T-cell (primary cell): ENCODE measurements around the gene SYCP2. TPM values are rescaled to one million over a fixed set of nuclear protein-coding genes. Genes with fewer than 3 reads are reported as not detected.
"Not testable (repeated sequence)": the region's sequence is repeated elsewhere in the genome, so short reads cannot be mapped to it uniquely, and the experiment has no call there.

Experiments
- ATAC-seq, 4 experiments: fragments of 200-7000 bp in 3 of 4; fragments of 150-1000 bp in 1 of 4; cut with Tn5 transposase; replicated peaks in 1 of 4; 1 replicate in 3 of 4; 2 replicates in 1 of 4; pipeline ENCODE4 v1.10.0; 2021; ENCODE audit warnings: moderate library complexity in 3 of 4, mild to moderate bottlenecking in 2 of 4, moderate number of reproducible peaks in 1 of 4
- CTCF ChIA-PET, 2 donors: fragments of 300-600 bp; sonication (Branson Sonifier 250); formaldehyde crosslinking; loops; one replicate each; lab custom pipeline; 2022; ENCODE audit warnings: antibody characterized with exemption in 2 of 2; lab: Charles Lee
- POLR2A ChIA-PET, 2 donors: fragments of 300-600 bp; sonication (Branson Sonifier 250); formaldehyde crosslinking; loops; one replicate each; lab custom pipeline; 2022; ENCODE audit warnings: antibody characterized with exemption in 2 of 2; lab: Charles Lee
- DNase-seq, 35 experiments: peaks; one replicate each; pipeline versions ENCODE4 v3.0.0 to v3.0.0-alpha.2; 2013 to 2023
- H3K27ac ChIP-seq: one replicate; pipeline ENCODE4 v1.5.1; 2013; ENCODE audit warnings: low read length
- H3K27me3 ChIP-seq, 2 experiments: replicated peaks in 1 of 2; 1 replicate in 1 of 2; 2 replicates in 1 of 2; pipeline versions ENCODE4 v1.6.1 to v1.7.0; 2013; ENCODE audit warnings: low read length in 1 of 2, mixed read lengths in 1 of 2; ENCODE audit not compliant: control insufficient read depth in 2 of 2, insufficient read depth in 2 of 2; ENCODE audit errors: extremely low read depth in 1 of 2
- H3K36me3 ChIP-seq, 2 donors: 1 replicate in 1 of 2; 2 replicates in 1 of 2; pipeline versions ENCODE4 v1.6.1 to v1.7.0; 2013; ENCODE audit warnings: low read length in 1 of 2; ENCODE audit not compliant: control insufficient read depth in 2 of 2, insufficient read depth in 1 of 2; ENCODE audit errors: extremely low read depth in 1 of 2
- H3K4me1 ChIP-seq, 2 experiments: 1 replicate in 1 of 2; 2 replicates in 1 of 2; pipeline versions ENCODE4 v1.6.1 to v1.7.0; 2013; ENCODE audit warnings: low read length in 2 of 2, mixed read lengths in 1 of 2; ENCODE audit not compliant: insufficient read depth in 2 of 2, control insufficient read depth in 1 of 2; ENCODE audit errors: extremely low read depth in 1 of 2
- H3K4me3 ChIP-seq, 2 donors: 1 replicate in 1 of 2; 2 replicates in 1 of 2; pipeline versions ENCODE4 v1.5.1 to v1.7.0; 2013; ENCODE audit warnings: mild to moderate bottlenecking in 2 of 2, low read length in 1 of 2, moderate library complexity in 1 of 2; ENCODE audit not compliant: control insufficient read depth in 1 of 2; ENCODE audit errors: extremely low read depth in 1 of 2
- H3K9me3 ChIP-seq: 2 replicates; pipeline ENCODE4 v1.7.0; 2013
- H3K27ac Mint-ChIP-seq, 2 donors: one replicate each; pipeline ENCODE4 v1.8.0; 2020 to 2021; ENCODE audit warnings: mild to moderate bottlenecking in 2 of 2, mixed read lengths in 2 of 2
- H3K27me3 Mint-ChIP-seq, 2 donors: one replicate each; pipeline ENCODE4 v1.8.0; 2021 to 2022; ENCODE audit warnings: mixed read lengths in 2 of 2
- H3K36me3 Mint-ChIP-seq: one replicate; pipeline ENCODE4 v1.8.0; 2021; ENCODE audit warnings: mixed read lengths
- H3K4me1 Mint-ChIP-seq, 3 donors: one replicate each; pipeline ENCODE4 v1.8.0; 2020 to 2022; ENCODE audit warnings: mixed read lengths in 3 of 3, mild to moderate bottlenecking in 1 of 3
- H3K4me3 Mint-ChIP-seq, 3 donors: one replicate each; pipeline ENCODE4 v1.8.0; 2020 to 2022; ENCODE audit warnings: mild to moderate bottlenecking in 3 of 3, mixed read lengths in 3 of 3, moderate library complexity in 3 of 3
- H3K9me3 Mint-ChIP-seq, 3 donors: one replicate each; pipeline ENCODE4 v1.8.0; 2020 to 2022; ENCODE audit warnings: mixed read lengths in 3 of 3
- WGBS: methylation state at CpG from one replicate; pipeline ENCODE4 v1.1.5; 2013; ENCODE audit warnings: missing lambda C conversion rate; ENCODE audit not compliant: insufficient coverage; 5-methylcytosine and 5-hydroxymethylcytosine counted together
- total RNA-seq, 35 experiments: library from RNA in 6 of 35; stranded (reverse) in 6 of 35; fragments of 120-200 nt in 1 of 35; gene quantifications; one replicate each; pipeline versions ENCODE4 v1.2.1 to v1.2.4 and lab custom pipeline; 2013 to 2026

Gene SYCP2
- total RNA-seq, 5 donors from 2014 or later (not counting 1 experiment from before 2014, with no cell fraction given): 3.0 to 6.0 (median 3.8) TPM

GRCh38 chr20:59971428-59971827 lies 38.0 kb upstream of the SYCP2 start:
- Histone ChIP-seq H3K36me3 (no peaks in the 10 kb centered on the region), H3K4me1 (no peaks in the 10 kb centered on the region), H3K9me3 (no peaks in the 10 kb centered on the region), H3K4me3 (no peak overlapping the region), H3K27ac (no peak overlapping the region), H3K27me3 (no peaks in the 10 kb centered on the region)
- H3K4me3 Mint-ChIP-seq: no peak overlapping the region
- ATAC-seq: no peak
- H3K27me3 Mint-ChIP-seq: no peaks in the 10 kb centered on the region
- peaks cover 18% of the 10 kb centered on the region for H3K36me3 Mint-ChIP-seq
- WGBS: no CpG with 5 or more reads among the region's 1 CpG
- no peaks in the 10 kb centered on the region for H3K4me1 Mint-ChIP-seq
- no peak overlapping the region for H3K27ac Mint-ChIP-seq
- no peaks in the 10 kb centered on the region for H3K9me3 Mint-ChIP-seq
- CTCF ChIA-PET: no interaction called here
- no peak for DNase-seq
- POLR2A ChIA-PET: no interaction called here

GRCh38 chr20:59966428-59966827 lies 33.0 kb upstream of the SYCP2 start:
- H3K27ac Mint-ChIP-seq: no peak overlapping the region
- 100% methylated on average over 1 of the region's 3 CpGs for WGBS
- H3K4me1 ChIP-seq: no peaks in the 10 kb centered on the region
- ChIA-PET CTCF (no interaction called here), POLR2A (no interaction called here)
- DNase-seq (no peak), ATAC-seq (no peak)
- H3K9me3 ChIP-seq: no peaks in the 10 kb centered on the region
- no peak overlapping the region for H3K4me3 ChIP-seq
- no peak overlapping the region for H3K27ac ChIP-seq
- peaks cover 3% of the 10 kb centered on the region for H3K36me3 Mint-ChIP-seq
- no peaks in the 10 kb centered on the region for H3K4me1 Mint-ChIP-seq
- no peaks in the 10 kb centered on the region for H3K27me3 Mint-ChIP-seq
- no peak overlapping the region for H3K4me3 Mint-ChIP-seq
- no peaks in the 10 kb centered on the region for H3K36me3 ChIP-seq
- H3K27me3 ChIP-seq: no peaks in the 10 kb centered on the region
- no peaks in the 10 kb centered on the region for H3K9me3 Mint-ChIP-seq

- Mint-ChIP-seq H3K9me3 (no peaks in the 10 kb centered on the region), H3K4me1 (no peaks in the 10 kb centered on the region), H3K27ac (no peak overlapping the region), H3K27me3 (no peaks in the 10 kb centered on the region), H3K36me3 (peaks cover 16% of the 10 kb centered on the region), H3K4me3 (no peak overlapping the region)
- DNase-seq (no peak), ATAC-seq (no peak)
- no peak overlapping the region for H3K27ac ChIP-seq
- CTCF ChIA-PET: interaction anchor here (0.8 to 1.0 kb wide), 2 partner anchors 9 to 10 kb away, joined by 3 to 4 read pairs; no protein-coding TSS in a partner anchor
- 84% methylated on average over 6 of the region's 6 CpGs for WGBS
- no peaks in the 10 kb centered on the region for H3K27me3 ChIP-seq
- H3K4me3 ChIP-seq: no peak overlapping the region
- H3K9me3 ChIP-seq: no peaks in the 10 kb centered on the region
- POLR2A ChIA-PET: no interaction called here
- H3K36me3 ChIP-seq: no peaks in the 10 kb centered on the region
- H3K4me1 ChIP-seq: no peaks in the 10 kb centered on the region
These were observed 28.7 kb upstream of the SYCP2 start for GRCh38 chr20:59962155-59962554.

GRCh38 chr20:59961423-59961822 lies 28.0 kb upstream of the SYCP2 start:
- Mint-ChIP-seq H3K27ac (no peak overlapping the region), H3K27me3 (no peaks in the 10 kb centered on the region), H3K9me3 (no peaks in the 10 kb centered on the region), H3K4me1 (no peaks in the 10 kb centered on the region), H3K4me3 (no peak overlapping the region), H3K36me3 (peaks cover 16% of the 10 kb centered on the region)
- no peaks in the 10 kb centered on the region for H3K36me3 ChIP-seq
- DNase-seq: no peak
- ChIA-PET CTCF (interaction anchor here in 1 of 2 donors (0.8 kb wide), 1 partner anchor 8 kb away, joined by 4 read pairs; no protein-coding TSS in a partner anchor), POLR2A (no interaction called here)
- WGBS: 75% methylated on average over 2 of the region's 2 CpGs
- ATAC-seq: no peak
- no peaks in the 10 kb centered on the region for H3K9me3 ChIP-seq
- no peak overlapping the region for H3K27ac ChIP-seq
- no peaks in the 10 kb centered on the region for H3K4me1 ChIP-seq
- no peak overlapping the region for H3K4me3 ChIP-seq
- no peaks in the 10 kb centered on the region for H3K27me3 ChIP-seq

GRCh38 chr20:59958626-59959025 lies 25.2 kb upstream of the SYCP2 start:
- Histone ChIP-seq H3K27ac (no peak overlapping the region), H3K36me3 (no peaks in the 10 kb centered on the region), H3K27me3 (no peaks in the 10 kb centered on the region), H3K4me1 (no peaks in the 10 kb centered on the region), H3K9me3 (no peaks in the 10 kb centered on the region), H3K4me3 (no peak overlapping the region)
- whole genome bisulfite sequencing: 89% methylated on average over 4 of the region's 4 CpGs
- H3K4me3 Mint-ChIP-seq: no peak overlapping the region
- H3K36me3 Mint-ChIP-seq: peaks cover 16% of the 10 kb centered on the region
- no peaks in the 10 kb centered on the region for H3K9me3 Mint-ChIP-seq
- no peaks in the 10 kb centered on the region for H3K4me1 Mint-ChIP-seq
- ATAC-seq (no peak), DNase-seq (no peak)
- CTCF ChIA-PET: no interaction called here
- no peaks in the 10 kb centered on the region for H3K27me3 Mint-ChIP-seq
- no peak overlapping the region for H3K27ac Mint-ChIP-seq
- POLR2A ChIA-PET: no interaction called here

GRCh38 chr20:59958123-59958522 lies 24.7 kb upstream of the SYCP2 start, which contains the start of gene CDH26:
Gene CDH26 (plus strand): TSS chr20:59958423. CDS start chr20:59958727, 304 bp downstream.
- Histone ChIP-seq H3K4me1 (no peaks in the 10 kb centered on the region), H3K4me3 (no peak within 1 kb of the TSS), H3K27me3 (no peaks in the 10 kb centered on the region), H3K27ac (no peak within 1 kb of the TSS), H3K36me3 (no peaks in the 10 kb centered on the region), H3K9me3 (no peaks in the 10 kb centered on the region)
- Mint-ChIP-seq H3K4me3 (no peak within 1 kb of the TSS), H3K27me3 (no peaks in the 10 kb centered on the region), H3K9me3 (no peaks in the 10 kb centered on the region), H3K4me1 (no peaks in the 10 kb centered on the region), H3K36me3 (peaks cover 16% of the 10 kb centered on the region), H3K27ac (no peak within 1 kb of the TSS)
- POLR2A ChIA-PET: no interaction called here
- CTCF ChIA-PET: no interaction called here
- DNase-seq (no peak), ATAC-seq (no peak)
- 100% methylated on average over 2 of the region's 5 CpGs for WGBS

- H3K9me3 ChIP-seq, H3K27me3 ChIP-seq, H3K27me3 Mint-ChIP-seq, H3K27ac Mint-ChIP-seq, DNase-seq, H3K4me3 ChIP-seq, H3K4me3 Mint-ChIP-seq, H3K36me3 ChIP-seq, H3K27ac ChIP-seq, CTCF ChIA-PET, H3K4me1 ChIP-seq, ATAC-seq, H3K9me3 Mint-ChIP-seq, H3K4me1 Mint-ChIP-seq, POLR2A ChIA-PET: not testable (repeated sequence)
- H3K36me3 Mint-ChIP-seq: peaks cover 16% of the 10 kb centered on the region
These were observed 24.1 kb upstream of the SYCP2 start for GRCh38 chr20:59957568-59957967.
